ENCODE measurements around the gene LYPD4.
"Not testable (repeated sequence)": the region's sequence is repeated elsewhere in the genome, so short reads cannot be mapped to it uniquely, and the experiment has no call there.

The LYPD4 gene

GRCh38 chr19:41875973-41876372 is 31.5 kb upstream of the LYPD4 start:
- not testable (repeated sequence) for DNase-seq (ENCODE audit: low read depth in 1 of 2, low spot score in 1 of 2)

GRCh38 chr19:41872775-41873647 is 28.5 kb upstream of the LYPD4 start:
- peak in 1 of 2 donors; percentile 65 for DNase-seq (ENCODE audit: low read depth in 1 of 2, low spot score in 1 of 2)

- no peak for DNase-seq (ENCODE audit: low read depth in 1 of 2, low spot score in 1 of 2)
Measured at GRCh38 chr19:41872384-41872774, 27.9 kb upstream of the LYPD4 start.

GRCh38 chr19:41871573-41872383 is 27.3 kb upstream of the LYPD4 start:
- peak in 1 of 2 donors; percentile 62 for DNase-seq (ENCODE audit: low read depth in 1 of 2, low spot score in 1 of 2)

GRCh38 chr19:41870401-41870873 is 26.0 kb upstream of the LYPD4 start:
- no peak for DNase-seq (ENCODE audit: low read depth in 1 of 2, low spot score in 1 of 2)

GRCh38 chr19:41869374-41869955 is 25.0 kb upstream of the LYPD4 start:
- no peak for DNase-seq (ENCODE audit: low read depth in 1 of 2, low spot score in 1 of 2)

GRCh38 chr19:41868989-41869300 is 24.5 kb upstream of the LYPD4 start:
- no peak for DNase-seq (ENCODE audit: low read depth in 1 of 2, low spot score in 1 of 2)

- no peak for DNase-seq (ENCODE audit: low read depth in 1 of 2, low spot score in 1 of 2)
Measured at GRCh38 chr19:41868120-41868988, 23.9 kb upstream of the LYPD4 start.

- no peak for DNase-seq (ENCODE audit: low read depth in 1 of 2, low spot score in 1 of 2)
Measured at GRCh38 chr19:41866284-41866683, 21.8 kb upstream of the LYPD4 start.

GRCh38 chr19:41864374-41864773 is 19.9 kb upstream of the LYPD4 start:
- no peak for DNase-seq (ENCODE audit: low read depth in 1 of 2, low spot score in 1 of 2)

- no peak for DNase-seq (ENCODE audit: low read depth in 1 of 2, low spot score in 1 of 2)
Measured at GRCh38 chr19:41863209-41863931, 18.9 kb upstream of the LYPD4 start.

GRCh38 chr19:41862445-41862986 is 18.0 kb upstream of the LYPD4 start:
- no peak for DNase-seq (ENCODE audit: low read depth in 1 of 2, low spot score in 1 of 2)

GRCh38 chr19:41861846-41862245 is 17.4 kb upstream of the LYPD4 start:
- no peak for DNase-seq (ENCODE audit: low read depth in 1 of 2, low spot score in 1 of 2)

GRCh38 chr19:41861116-41861768 is 16.8 kb upstream of the LYPD4 start:
- DNase-seq (ENCODE audit: low read depth in 1 of 2, low spot score in 1 of 2), result no peak

- no peak for DNase-seq (ENCODE audit: low read depth in 1 of 2, low spot score in 1 of 2)
Measured at GRCh38 chr19:41860419-41861115, 16.1 kb upstream of the LYPD4 start.

- DNase-seq (ENCODE audit: low read depth in 1 of 2, low spot score in 1 of 2), result peak; percentile 97 to 99
Measured at GRCh38 chr19:41859618-41860418, 15.3 kb upstream of the LYPD4 start, which contains the start of gene RPS19. TSS of gene RPS19 (plus strand) at chr19:41860255. CDS start at chr19:41860775, 520 bp downstream.

- no peak for DNase-seq (ENCODE audit: low read depth in 1 of 2, low spot score in 1 of 2)
Measured at GRCh38 chr19:41859213-41859617, 14.7 kb upstream of the LYPD4 start.

GRCh38 chr19:41853768-41854167 is 9.3 kb upstream of the LYPD4 start:
- no peak for DNase-seq (ENCODE audit: low read depth in 1 of 2, low spot score in 1 of 2)
